Spleen (tissue), 11 donors: Measurements from ENCODE around the gene PCDHGC3. TPM values are rescaled to one million over a fixed set of nuclear protein-coding genes. Genes with fewer than 3 reads are reported as not detected.

ENCODE experiments used
- DNase-seq: peaks from one replicate; pipeline ENCODE4 v3.0.0-alpha.2; 2020
- H3K27ac ChIP-seq, 8 donors: fragments of 200-600 bp; sonication (generic) in 7 of 8; 1 replicate in 4 of 8; 2 replicates in 4 of 8; pipeline versions ENCODE4 v1.5.0 to v1.8.0; 2016 to 2021; ENCODE audit warnings: inconsistent platforms in 4 of 8, mild to moderate bottlenecking in 4 of 8, moderate library complexity in 1 of 8
- H3K27me3 ChIP-seq, 7 donors: fragments of 200-600 bp; sonication (generic) in 6 of 7; replicated peaks in 1 of 7; 1 replicate in 4 of 7; 2 replicates in 3 of 7; pipeline versions ENCODE4 v1.5.0 to v1.8.0; 2016 to 2021; ENCODE audit warnings: inconsistent platforms in 3 of 7, mild to moderate bottlenecking in 1 of 7
- H3K36me3 ChIP-seq, 6 donors: fragments of 200-600 bp; sonication (generic) in 5 of 6; 1 replicate in 4 of 6; 2 replicates in 2 of 6; pipeline versions ENCODE4 v1.5.0 to v1.8.0; 2016 to 2021; ENCODE audit warnings: inconsistent platforms in 2 of 6
- H3K4me1 ChIP-seq, 6 donors: fragments of 200-600 bp; sonication (generic) in 5 of 6; 1 replicate in 3 of 6; 2 replicates in 3 of 6; pipeline versions ENCODE4 v1.5.0 to v1.8.0; 2016 to 2021; ENCODE audit warnings: inconsistent platforms in 3 of 6
- H3K4me3 ChIP-seq, 8 donors: fragments of 200-600 bp; sonication (generic) in 7 of 8; 1 replicate in 4 of 8; 2 replicates in 4 of 8; pipeline versions ENCODE4 v1.5.0 to v1.8.0; 2016 to 2021; ENCODE audit warnings: inconsistent platforms in 4 of 8, mild to moderate bottlenecking in 4 of 8, moderate library complexity in 2 of 8
- H3K9me3 ChIP-seq, 8 donors: fragments of 200-600 bp; sonication (generic) in 7 of 8; 1 replicate in 4 of 8; 2 replicates in 4 of 8; pipeline versions ENCODE4 v1.5.0 to v1.8.0; 2016 to 2021; ENCODE audit warnings: inconsistent platforms in 4 of 8
- POLR2A ChIP-seq, 3 donors: fragments of 450-650 bp; IDR thresholded peaks; one replicate each; pipeline ENCODE4 v1.5.1; 2017; ENCODE audit warnings: antibody characterized with exemption in 3 of 3, mild to moderate bottlenecking in 1 of 3
- POLR2AphosphoS5 ChIP-seq, 3 donors: sonication (generic); formaldehyde crosslinking; IDR thresholded peaks; one replicate each; pipeline ENCODE4 v1.5.1; 2017; ENCODE audit warnings: antibody characterized with exemption in 3 of 3
- WGBS, 5 donors: extraction: QIAGEN DNeasy Blood & Tissue Kit in 3 of 5; methylation state at CpG; one replicate each; pipeline versions ENCODE4 v1.1.5 to v1.1.7; 2013 to 2018; 5-methylcytosine and 5-hydroxymethylcytosine counted together
- intact Hi-C: fragments of 100-400 bp; cut with DNase I; formaldehyde crosslinking; loops from one replicate; pipeline ENCODE4 v1.15.0; 2023; ENCODE audit warnings: low total_unique reads
- polyA plus RNA-seq, 3 donors: library from polyadenylated mRNA; stranded (reverse); fragments of 200-250 nt; gene quantifications; one replicate each; pipeline ENCODE4 v1.2.1, GENCODE V29; 2013
- total RNA-seq, 7 donors: library from RNA; depleted of rRNA in 3 of 7; stranded (reverse); fragments of >200 nt in 3 of 7; fragmentation: NEBNext Ultra II Directional in 4 of 7; extraction: Animal tissue kit (Norgen Biotek cat#: 25700) in 4 of 7; gene quantifications; one replicate each; pipeline versions ENCODE4 v1.1.0 to v1.2.1, GENCODE V29; 2016 to 2021
- TF ChIP-seq, protein P1 (sequence below), 11 experiments: fragments of 200-600 bp in 7 of 11; fragments of 450-650 bp in 4 of 11; sonication (generic) in 4 of 11; IDR thresholded peaks in 8 of 11; conservative IDR thresholded peaks in 3 of 11; 1 replicate in 7 of 11; 2 replicates in 4 of 11; pipeline versions ENCODE4 v1.4.0 to v1.8.0; 2016 to 2021; ENCODE audit warnings: antibody characterized with exemption in 11 of 11, inconsistent platforms in 4 of 11, mild to moderate bottlenecking in 1 of 11
- donor health status: healthy with polysubstance abuse.
- donor health status: DM: no; HTN: no; CAD: no; lungs with moderate emphysema.
- donor health status: DM: no; HTN: no; CAD: no.
- donor health status: Bipolar disorder and iron deficiency.
- donor health status: healthy.
- donor health status: DM: no; HTN: no; CAD: no.
- donor health status: DM: yes; HTN: yes; CAD: no.

PCDHGC3 gene
- total and polyA plus RNA-seq, 10 donors: 7.0 to 26.7 (median 19.2) TPM

GRCh38 chr5:141524604-141525597, 49.1 kb downstream of the PCDHGC3 start:
- no peaks in the 10 kb centered on the region for H3K27me3 ChIP-seq
- DNase-seq: peak; percentile 90
- H3K4me1 ChIP-seq: peaks cover 11 to 74% (median 40%) of the 10 kb centered on the region in 6 donors
- no peaks in the 10 kb centered on the region for H3K9me3 ChIP-seq
- no peak overlapping the region for H3K4me3 ChIP-seq
- intact Hi-C loops: no loop called here
- H3K27ac ChIP-seq: peak overlapping the region in 6 of 8 donors; percentile 27 to 68 (median 43)
- peaks cover 0 to 100% (median 62%) of the 10 kb centered on the region in 6 donors for H3K36me3 ChIP-seq
- 39 to 46% (median 40%) methylated on average over 11 to 12 of the region's 12 CpGs for WGBS, 5 donors
- TF ChIP-seq, protein P1, sequence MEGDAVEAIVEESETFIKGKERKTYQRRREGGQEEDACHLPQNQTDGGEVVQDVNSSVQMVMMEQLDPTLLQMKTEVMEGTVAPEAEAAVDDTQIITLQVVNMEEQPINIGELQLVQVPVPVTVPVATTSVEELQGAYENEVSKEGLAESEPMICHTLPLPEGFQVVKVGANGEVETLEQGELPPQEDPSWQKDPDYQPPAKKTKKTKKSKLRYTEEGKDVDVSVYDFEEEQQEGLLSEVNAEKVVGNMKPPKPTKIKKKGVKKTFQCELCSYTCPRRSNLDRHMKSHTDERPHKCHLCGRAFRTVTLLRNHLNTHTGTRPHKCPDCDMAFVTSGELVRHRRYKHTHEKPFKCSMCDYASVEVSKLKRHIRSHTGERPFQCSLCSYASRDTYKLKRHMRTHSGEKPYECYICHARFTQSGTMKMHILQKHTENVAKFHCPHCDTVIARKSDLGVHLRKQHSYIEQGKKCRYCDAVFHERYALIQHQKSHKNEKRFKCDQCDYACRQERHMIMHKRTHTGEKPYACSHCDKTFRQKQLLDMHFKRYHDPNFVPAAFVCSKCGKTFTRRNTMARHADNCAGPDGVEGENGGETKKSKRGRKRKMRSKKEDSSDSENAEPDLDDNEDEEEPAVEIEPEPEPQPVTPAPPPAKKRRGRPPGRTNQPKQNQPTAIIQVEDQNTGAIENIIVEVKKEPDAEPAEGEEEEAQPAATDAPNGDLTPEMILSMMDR (IDR thresholded peaks at IDR 0.05 in 8 of 11, conservative IDR thresholded peaks at IDR 0.05 in 3 of 11): peak; percentile 96 to 99 (median 98)
- TF ChIP-seq POLR2AphosphoS5 (IDR thresholded peaks at IDR 0.05) (peak; percentile 52 to 80 (median 77)), POLR2A (IDR thresholded peaks at IDR 0.05) (no peak)

GRCh38 chr5:141525653-141526052, 49.9 kb downstream of the PCDHGC3 start:
- intact Hi-C loops: no loop called here
- WGBS, 5 donors: 83 to 91% (median 88%) methylated on average over 7 of the region's 7 CpGs
- peak overlapping the region in 5 of 8 donors; percentile 36 to 68 (median 49) for H3K27ac ChIP-seq
- DNase-seq: no peak
- peaks cover 7 to 74% (median 44%) of the 10 kb centered on the region in 6 donors for H3K4me1 ChIP-seq
- TF ChIP-seq, protein P1 (IDR thresholded peaks at IDR 0.05 in 8 of 11, conservative IDR thresholded peaks at IDR 0.05 in 3 of 11): no peak
- TF ChIP-seq POLR2AphosphoS5 (IDR thresholded peaks at IDR 0.05): no peak
- TF ChIP-seq POLR2A (IDR thresholded peaks at IDR 0.05): no peak
- no peaks in the 10 kb centered on the region for H3K9me3 ChIP-seq
- no peaks in the 10 kb centered on the region for H3K27me3 ChIP-seq
- H3K4me3 ChIP-seq: no peak overlapping the region
- H3K36me3 ChIP-seq: peaks cover 0 to 100% (median 59%) of the 10 kb centered on the region in 6 donors

GRCh38 chr5:141527426-141527825, 51.7 kb downstream of the PCDHGC3 start:
- H3K9me3 ChIP-seq: no peaks in the 10 kb centered on the region

More at GRCh38 chr5:141527426-141527825, 51.7 kb downstream of the PCDHGC3 start:
- no peak overlapping the region for H3K4me3 ChIP-seq
- TF ChIP-seq POLR2AphosphoS5 (IDR thresholded peaks at IDR 0.05) (no peak), POLR2A (IDR thresholded peaks at IDR 0.05) (no peak)
- TF ChIP-seq, protein P1 (IDR thresholded peaks at IDR 0.05 in 8 of 11, conservative IDR thresholded peaks at IDR 0.05 in 3 of 11): no peak
- peaks cover 7 to 57% (median 32%) of the 10 kb centered on the region in 6 donors for H3K4me1 ChIP-seq
- WGBS, 5 donors: 55 to 73% (median 64%) methylated on average over 1 of the region's 1 CpG
- no peaks in the 10 kb centered on the region for H3K27me3 ChIP-seq
- H3K36me3 ChIP-seq: peaks cover 0 to 99% (median 62%) of the 10 kb centered on the region in 6 donors
- DNase-seq: no peak
- H3K27ac ChIP-seq: peak overlapping the region in 3 of 8 donors; percentile 29 to 42 (median 36)
- intact Hi-C loops: no loop called here

Other genes with a start within 250 kb of the PCDHGC3 start
- gene PCDHB15, start 230.6 kb upstream of the PCDHGC3 start, total RNA-seq: 1 to 10 TPM; 1.7 to 5.6 (median 3.8) TPM
- 1 to 10 TPM in 1 of 3 donors, under 1 TPM in 2; 0.42 to 1.1 (median 0.72) TPM for gene PCDHB15, start 230.6 kb upstream of the PCDHGC3 start, polyA plus RNA-seq
- 1 to 10 TPM in 6 of 7 donors, under 1 TPM in 1; 0.57 to 3.0 (median 2.2) TPM for gene SLC25A2, start 171.9 kb upstream of the PCDHGC3 start, total RNA-seq
- gene SLC25A2, start 171.9 kb upstream of the PCDHGC3 start, polyA plus RNA-seq: under 1 TPM; 0.05 to 0.22 (median 0.07) TPM
- gene TAF7, start 155.2 kb upstream of the PCDHGC3 start, total RNA-seq: 10 to 100 TPM; 67.6 to 80.6 (median 75.7) TPM
- gene TAF7, start 155.2 kb upstream of the PCDHGC3 start, polyA plus RNA-seq: 100 to 1,000 TPM in 2 of 3 donors, 10 to 100 TPM in 1; 91.1 to 112 (median 111) TPM
- under 1 TPM in 6 of 7 donors, not detected in 1; 0.17 to 0.52 (median 0.36) TPM for gene PCDHGA1, start 145.5 kb upstream of the PCDHGC3 start, total RNA-seq
- under 1 TPM; 0.04 to 0.06 (median 0.06) TPM for gene PCDHGA1, start 145.5 kb upstream of the PCDHGC3 start, polyA plus RNA-seq
- 1 to 10 TPM in 6 of 7 donors, under 1 TPM in 1; 0.84 to 3.9 (median 1.8) TPM for gene PCDHGA2, start 137.2 kb upstream of the PCDHGC3 start, total RNA-seq
- under 1 TPM; 0.04 to 0.19 (median 0.06) TPM for gene PCDHGA2, start 137.2 kb upstream of the PCDHGC3 start, polyA plus RNA-seq
- 1 to 10 TPM in 5 of 7 donors, under 1 TPM in 2; 0.60 to 4.4 (median 2.1) TPM for gene PCDHGA3, start 132.1 kb upstream of the PCDHGC3 start, total RNA-seq
- under 1 TPM in 1 of 3 donors, not detected in 2; 0.22 TPM for gene PCDHGA3, start 132.1 kb upstream of the PCDHGC3 start, polyA plus RNA-seq
- gene PCDHGB1, start 125.9 kb upstream of the PCDHGC3 start, total RNA-seq: 1 to 10 TPM in 6 of 7 donors, under 1 TPM in 1; 0.87 to 3.7 (median 1.6) TPM
- gene PCDHGB1, start 125.9 kb upstream of the PCDHGC3 start, polyA plus RNA-seq: under 1 TPM in 2 of 3 donors, not detected in 1; 0.04 to 0.10 TPM
- 1 to 10 TPM; 1.4 to 4.5 (median 2.7) TPM for gene PCDHGA4, start 120.9 kb upstream of the PCDHGC3 start, total RNA-seq
- under 1 TPM; 0.04 to 0.16 (median 0.05) TPM for gene PCDHGA4, start 120.9 kb upstream of the PCDHGC3 start, polyA plus RNA-seq
- gene PCDHGB2, start 116.0 kb upstream of the PCDHGC3 start, total RNA-seq: 1 to 10 TPM; 1.7 to 4.5 (median 3.5) TPM
- gene PCDHGB2, start 116.0 kb upstream of the PCDHGC3 start, polyA plus RNA-seq: under 1 TPM in 2 of 3 donors, not detected in 1; 0.09 to 0.22 TPM
- gene PCDHGA5, start 111.8 kb upstream of the PCDHGC3 start, total RNA-seq: 1 to 10 TPM; 1.4 to 3.1 (median 2.3) TPM
- gene PCDHGA5, start 111.8 kb upstream of the PCDHGC3 start, polyA plus RNA-seq: under 1 TPM in 2 of 3 donors, not detected in 1; 0.04 to 0.22 TPM
- gene PCDHGB3, start 105.7 kb upstream of the PCDHGC3 start, total RNA-seq: 1 to 10 TPM; 1.3 to 5.0 (median 3.9) TPM
- gene PCDHGB3, start 105.7 kb upstream of the PCDHGC3 start, polyA plus RNA-seq: under 1 TPM; 0.06 to 0.38 (median 0.09) TPM
- gene PCDHGA6, start 102.1 kb upstream of the PCDHGC3 start, total RNA-seq: 1 to 10 TPM; 2.2 to 5.0 (median 4.2) TPM
- gene PCDHGA6, start 102.1 kb upstream of the PCDHGC3 start, polyA plus RNA-seq: under 1 TPM; 0.35 to 0.58 (median 0.54) TPM
- 1 to 10 TPM; 1.2 to 5.4 (median 2.0) TPM for gene PCDHGA7, start 93.2 kb upstream of the PCDHGC3 start, total RNA-seq
- under 1 TPM; 0.18 to 0.29 (median 0.22) TPM for gene PCDHGA7, start 93.2 kb upstream of the PCDHGC3 start, polyA plus RNA-seq
- 1 to 10 TPM; 1.6 to 3.9 (median 3.0) TPM for gene PCDHGB4, start 88.3 kb upstream of the PCDHGC3 start, total RNA-seq
- gene PCDHGB4, start 88.3 kb upstream of the PCDHGC3 start, polyA plus RNA-seq: under 1 TPM; 0.02 to 0.29 (median 0.14) TPM
- 1 to 10 TPM in 6 of 7 donors, under 1 TPM in 1; 0.70 to 3.9 (median 2.1) TPM for gene PCDHGA8, start 83.3 kb upstream of the PCDHGC3 start, total RNA-seq
- gene PCDHGA8, start 83.3 kb upstream of the PCDHGC3 start, polyA plus RNA-seq: under 1 TPM in 2 of 3 donors, not detected in 1; 0.04 to 0.13 TPM
- 1 to 10 TPM; 3.9 to 8.0 (median 5.6) TPM for gene PCDHGB5, start 78.0 kb upstream of the PCDHGC3 start, total RNA-seq
- gene PCDHGB5, start 78.0 kb upstream of the PCDHGC3 start, polyA plus RNA-seq: under 1 TPM; 0.07 to 0.32 (median 0.17) TPM
- gene PCDHGA9, start 73.2 kb upstream of the PCDHGC3 start, total RNA-seq: 1 to 10 TPM; 2.6 to 9.6 (median 4.7) TPM
- gene PCDHGA9, start 73.2 kb upstream of the PCDHGC3 start, polyA plus RNA-seq: under 1 TPM in 2 of 3 donors, not detected in 1; 0.11 to 0.29 TPM
- gene PCDHGB6, start 67.9 kb upstream of the PCDHGC3 start, total RNA-seq: 1 to 10 TPM; 3.1 to 6.8 (median 5.2) TPM
- gene PCDHGB6, start 67.9 kb upstream of the PCDHGC3 start, polyA plus RNA-seq: under 1 TPM; 0.13 to 0.42 (median 0.20) TPM
- 1 to 10 TPM; 2.5 to 6.9 (median 4.6) TPM for gene PCDHGA10, start 63.0 kb upstream of the PCDHGC3 start, total RNA-seq
- gene PCDHGA10, start 63.0 kb upstream of the PCDHGC3 start, polyA plus RNA-seq: under 1 TPM; 0.15 to 0.35 (median 0.17) TPM
- 10 to 100 TPM in 2 of 7 donors, 1 to 10 TPM in 5; 5.7 to 11.9 (median 8.1) TPM for gene PCDHGB7, start 58.3 kb upstream of the PCDHGC3 start, total RNA-seq
- under 1 TPM; 0.14 to 0.42 (median 0.15) TPM for gene PCDHGB7, start 58.3 kb upstream of the PCDHGC3 start, polyA plus RNA-seq
- 1 to 10 TPM; 1.8 to 5.7 (median 3.2) TPM for gene PCDHGA11, start 54.9 kb upstream of the PCDHGC3 start, total RNA-seq
- under 1 TPM; 0.13 to 0.26 (median 0.18) TPM for gene PCDHGA11, start 54.9 kb upstream of the PCDHGC3 start, polyA plus RNA-seq
- 1 to 10 TPM; 3.3 to 6.3 (median 5.4) TPM for gene PCDHGA12, start 45.5 kb upstream of the PCDHGC3 start, total RNA-seq
- gene PCDHGA12, start 45.5 kb upstream of the PCDHGC3 start, polyA plus RNA-seq: under 1 TPM; 0.02 to 0.54 (median 0.12) TPM
- 1 to 10 TPM; 1.3 to 3.9 (median 2.6) TPM for gene PCDHGC4, start 9.1 kb downstream of the PCDHGC3 start, total RNA-seq
- under 1 TPM in 2 of 3 donors, not detected in 1; 0.03 TPM for gene PCDHGC4, start 9.1 kb downstream of the PCDHGC3 start, polyA plus RNA-seq
- 1 to 10 TPM in 5 of 7 donors, under 1 TPM in 2; 0.93 to 2.5 (median 1.2) TPM for gene PCDHGC5, start 13.1 kb downstream of the PCDHGC3 start, total RNA-seq
- under 1 TPM in 2 of 3 donors, not detected in 1; 0.02 to 0.10 TPM for gene PCDHGC5, start 13.1 kb downstream of the PCDHGC3 start, polyA plus RNA-seq
- gene DIAPH1, start 143.0 kb downstream of the PCDHGC3 start, total RNA-seq: 100 to 1,000 TPM in 3 of 7 donors, 10 to 100 TPM in 4; 72.5 to 123 (median 93.0) TPM
- 10 to 100 TPM; 35.4 to 46.5 (median 35.8) TPM for gene DIAPH1, start 143.0 kb downstream of the PCDHGC3 start, polyA plus RNA-seq
- 10 to 100 TPM; 51.1 to 71.3 (median 60.7) TPM for gene HDAC3, start 160.9 kb downstream of the PCDHGC3 start, total RNA-seq
- 100 to 1,000 TPM in 1 of 3 donors, 10 to 100 TPM in 2; 66.3 to 108 (median 89.3) TPM for gene HDAC3, start 160.9 kb downstream of the PCDHGC3 start, polyA plus RNA-seq
- 10 to 100 TPM in 3 of 7 donors, 1 to 10 TPM in 4; 8.7 to 12.8 (median 9.9) TPM for gene RELL2, start 161.0 kb downstream of the PCDHGC3 start, total RNA-seq
- gene RELL2, start 161.0 kb downstream of the PCDHGC3 start, polyA plus RNA-seq: 10 to 100 TPM; 13.7 to 26.2 (median 25.1) TPM
- gene FCHSD1, start 175.5 kb downstream of the PCDHGC3 start, total RNA-seq: 10 to 100 TPM; 34.9 to 67.3 (median 47.9) TPM
- 10 to 100 TPM; 20.4 to 37.6 (median 35.0) TPM for gene FCHSD1, start 175.5 kb downstream of the PCDHGC3 start, polyA plus RNA-seq
- gene ARAP3, start 206.3 kb downstream of the PCDHGC3 start, total RNA-seq: 10 to 100 TPM; 11.9 to 31.2 (median 19.3) TPM
- gene ARAP3, start 206.3 kb downstream of the PCDHGC3 start, polyA plus RNA-seq: 10 to 100 TPM in 2 of 3 donors, 1 to 10 TPM in 1; 4.0 to 14.6 (median 12.8) TPM